ES-I3 (cell line): ENCODE results near the gene CD5L.

Source experiments
- H3K36me3 ChIP-seq: 2 replicates; pipeline ENCODE4 v1.6.1; 2013; ENCODE audit warnings: mild to moderate bottlenecking, low read length, control low read depth, moderate library complexity; ENCODE audit not compliant: insufficient read depth
- H3K4me1 ChIP-seq: 2 replicates; pipeline ENCODE4 v1.6.1; 2013; ENCODE audit warnings: mild to moderate bottlenecking, control low read depth, low read length; ENCODE audit not compliant: insufficient read depth
- H3K9ac ChIP-seq: 2 replicates; pipeline ENCODE4 v1.6.1; 2013; ENCODE audit warnings: low read depth, mild to moderate bottlenecking, low read length, moderate library complexity
- H3K9me3 ChIP-seq: 2 replicates; pipeline ENCODE4 v1.6.1; 2013; ENCODE audit warnings: mild to moderate bottlenecking, low read length, moderate library complexity; ENCODE audit not compliant: control insufficient read depth, insufficient read depth

The CD5L gene

GRCh38 chr1:157782931-157783330 lies 58.7 kb downstream of the CD5L start:
- no peak overlapping the region for H3K9ac ChIP-seq
- no peaks in the 10 kb centered on the region for H3K9me3 ChIP-seq
- H3K4me1 ChIP-seq, result no peaks in the 10 kb centered on the region
- H3K36me3 ChIP-seq, result no peaks in the 10 kb centered on the region

GRCh38 chr1:157781048-157781447 lies 60.6 kb downstream of the CD5L start:
- no peak overlapping the region for H3K9ac ChIP-seq
- H3K36me3 ChIP-seq, result no peaks in the 10 kb centered on the region
- no peaks in the 10 kb centered on the region for H3K4me1 ChIP-seq
- H3K9me3 ChIP-seq, result no peaks in the 10 kb centered on the region
